ENCODE data around the gene PRXL2B. TPM values are rescaled to one million over a fixed set of nuclear protein-coding genes. Genes with fewer than 3 reads are reported as not detected.

Gene PRXL2B
- total RNA-seq, 4 donors from 2014 or later = 33.7 to 101 (median 50.1) TPM

- 87% methylated on average over 34 of the region's 35 CpGs; no CpG with 5 or more reads in 1 of the 2 donors for WGBS, 2 donors (ENCODE audit: low coverage in 1 of 2)
- no peak for DNase-seq
- in situ Hi-C loops (cut with MboI; ENCODE audit: low pct_ligation_motif_present in 1 of 4, low pct_unique_long_range_greater_than_20kb in 1 of 4, low sequenced_read_pairs in 3 of 4) (loop anchor here in 1 of 4 donors (25.0 kb wide), 1 partner anchor 147 kb away; the partner anchor contains the start of gene PEX10), intact Hi-C loops (cut with DNase I; ENCODE audit: low total_unique reads) (no loop called here)
- TF ChIP-seq CTCF (IDR thresholded peaks at IDR 0.05) (no peak), POLR2AphosphoS5 (IDR thresholded peaks at IDR 0.05) (no peak), POLR2A (IDR thresholded peaks at IDR 0.05) (no peak), EP300 (IDR thresholded peaks at IDR 0.05; ENCODE audit: low read depth) (no peak)
- H3K27me3 ChIP-seq = no peaks in the 10 kb centered on the region
- H3K4me3 ChIP-seq = no peak overlapping the region
- no peaks in the 10 kb centered on the region for H3K9me3 ChIP-seq
- peaks cover 21 to 46% (median 37%) of the 10 kb centered on the region in 4 donors for H3K4me1 ChIP-seq
- H3K27ac ChIP-seq = no peak overlapping the region
- peaks cover 0 to 10% (median 0%) of the 10 kb centered on the region in 4 donors for H3K36me3 ChIP-seq
Observed at GRCh38 chr1:2559509-2560298, 26.9 kb upstream of the PRXL2B start.

GRCh38 chr1:2560299-2561073 is 26.1 kb upstream of the PRXL2B start:
- Histone ChIP-seq H3K4me3 (no peak overlapping the region), H3K9me3 (no peaks in the 10 kb centered on the region), H3K27me3 (no peaks in the 10 kb centered on the region), H3K4me1 (peaks cover 14 to 45% (median 37%) of the 10 kb centered on the region in 4 donors), H3K36me3 (peaks cover 0 to 10% (median 0%) of the 10 kb centered on the region in 4 donors), H3K27ac (no peak overlapping the region)
- WGBS, 2 donors (ENCODE audit: low coverage in 1 of 2) = 88% methylated on average over 15 of the region's 15 CpGs; no CpG with 5 or more reads in 1 of the 2 donors
- no peak for DNase-seq
- intact Hi-C loops (cut with DNase I; ENCODE audit: low total_unique reads) = no loop called here
- in situ Hi-C loops (cut with MboI; ENCODE audit: low pct_ligation_motif_present in 1 of 4, low pct_unique_long_range_greater_than_20kb in 1 of 4, low sequenced_read_pairs in 3 of 4) = loop anchor here in 1 of 4 donors (25.0 kb wide), 1 partner anchor 148 kb away; the partner anchor contains the start of gene PEX10
- TF ChIP-seq EP300 (IDR thresholded peaks at IDR 0.05; ENCODE audit: low read depth) (no peak), POLR2A (IDR thresholded peaks at IDR 0.05) (no peak), CTCF (IDR thresholded peaks at IDR 0.05) (no peak), POLR2AphosphoS5 (IDR thresholded peaks at IDR 0.05) (no peak)

GRCh38 chr1:2561446-2561845 is 25.1 kb upstream of the PRXL2B start:
- peaks cover 12 to 42% (median 36%) of the 10 kb centered on the region in 4 donors for H3K4me1 ChIP-seq
- no peak overlapping the region for H3K27ac ChIP-seq
- no peak for TF ChIP-seq POLR2A (IDR thresholded peaks at IDR 0.05)
- no peak for TF ChIP-seq POLR2AphosphoS5 (IDR thresholded peaks at IDR 0.05)
- TF ChIP-seq EP300 (IDR thresholded peaks at IDR 0.05; ENCODE audit: low read depth) = no peak
- no peak for TF ChIP-seq CTCF (IDR thresholded peaks at IDR 0.05)
- in situ Hi-C loops (cut with MboI; ENCODE audit: low pct_ligation_motif_present in 1 of 4, low pct_unique_long_range_greater_than_20kb in 1 of 4, low sequenced_read_pairs in 3 of 4) (loop anchor here in 1 of 4 donors (25.0 kb wide), 1 partner anchor 149 kb away; the partner anchor contains the start of gene PEX10), intact Hi-C loops (cut with DNase I; ENCODE audit: low total_unique reads) (no loop called here)
- 86% methylated on average over 10 of the region's 11 CpGs; no CpG with 5 or more reads in 1 of the 2 donors for WGBS, 2 donors (ENCODE audit: low coverage in 1 of 2)
- no peak for DNase-seq
- peaks cover 0 to 10% (median 0%) of the 10 kb centered on the region in 4 donors for H3K36me3 ChIP-seq
- no peak overlapping the region for H3K4me3 ChIP-seq
- no peaks in the 10 kb centered on the region for H3K9me3 ChIP-seq
- H3K27me3 ChIP-seq = no peaks in the 10 kb centered on the region

All from transverse colon (tissue), 4 donors.